H1 (cell line): ENCODE results near the gene LCOR.

Experiments
- JUN ChIP-seq: IDR thresholded peaks from 2 replicates; pipeline ENCODE4 v1.6.1; 2011; ENCODE audit warnings: low read depth, mild to moderate bottlenecking, improper control_type of control experiment, low read length
- KDM1A ChIP-seq: fragments of 200-600, 300-600 bp; sonication (generic); IDR thresholded peaks from 2 replicates; pipeline ENCODE4 v1.7.1; 2016; ENCODE audit warnings: mild to moderate bottlenecking, low read length, borderline replicate concordance
- MAFK ChIP-seq: IDR thresholded peaks from 2 replicates; pipeline ENCODE4 v1.6.1; 2012; ENCODE audit warnings: low read depth, mild to moderate bottlenecking, improper control_type of control experiment, low read length
- POLR2A ChIP-seq, 2 experiments: IDR thresholded peaks; 1 replicate in 1 of 2; 2 replicates in 1 of 2; pipeline ENCODE4 v1.6.1; 2011; ENCODE audit warnings: low read depth in 2 of 2, low read length in 2 of 2, mild to moderate bottlenecking in 2 of 2; ENCODE audit errors: control extremely low read depth in 1 of 2
- TF ChIP-seq, protein P1 (sequence below): IDR thresholded peaks from 2 replicates; pipeline ENCODE4 v1.6.1; 2011; ENCODE audit warnings: low read depth, mild to moderate bottlenecking, low read length; ENCODE audit not compliant: insufficient read depth
- TF ChIP-seq, protein P2 (sequence below), 3 experiments: IDR thresholded peaks; 1 replicate in 2 of 3; 2 replicates in 1 of 3; pipeline versions ENCODE4 v1.5.1 to v1.6.1; 2011; ENCODE audit warnings: low read length in 3 of 3, mild to moderate bottlenecking in 3 of 3, inconsistent platforms in 2 of 3, low read depth in 1 of 3, moderate library complexity in 1 of 3; ENCODE audit not compliant: insufficient read depth in 1 of 3; ENCODE audit errors: control extremely low read depth in 1 of 3

DNA sequence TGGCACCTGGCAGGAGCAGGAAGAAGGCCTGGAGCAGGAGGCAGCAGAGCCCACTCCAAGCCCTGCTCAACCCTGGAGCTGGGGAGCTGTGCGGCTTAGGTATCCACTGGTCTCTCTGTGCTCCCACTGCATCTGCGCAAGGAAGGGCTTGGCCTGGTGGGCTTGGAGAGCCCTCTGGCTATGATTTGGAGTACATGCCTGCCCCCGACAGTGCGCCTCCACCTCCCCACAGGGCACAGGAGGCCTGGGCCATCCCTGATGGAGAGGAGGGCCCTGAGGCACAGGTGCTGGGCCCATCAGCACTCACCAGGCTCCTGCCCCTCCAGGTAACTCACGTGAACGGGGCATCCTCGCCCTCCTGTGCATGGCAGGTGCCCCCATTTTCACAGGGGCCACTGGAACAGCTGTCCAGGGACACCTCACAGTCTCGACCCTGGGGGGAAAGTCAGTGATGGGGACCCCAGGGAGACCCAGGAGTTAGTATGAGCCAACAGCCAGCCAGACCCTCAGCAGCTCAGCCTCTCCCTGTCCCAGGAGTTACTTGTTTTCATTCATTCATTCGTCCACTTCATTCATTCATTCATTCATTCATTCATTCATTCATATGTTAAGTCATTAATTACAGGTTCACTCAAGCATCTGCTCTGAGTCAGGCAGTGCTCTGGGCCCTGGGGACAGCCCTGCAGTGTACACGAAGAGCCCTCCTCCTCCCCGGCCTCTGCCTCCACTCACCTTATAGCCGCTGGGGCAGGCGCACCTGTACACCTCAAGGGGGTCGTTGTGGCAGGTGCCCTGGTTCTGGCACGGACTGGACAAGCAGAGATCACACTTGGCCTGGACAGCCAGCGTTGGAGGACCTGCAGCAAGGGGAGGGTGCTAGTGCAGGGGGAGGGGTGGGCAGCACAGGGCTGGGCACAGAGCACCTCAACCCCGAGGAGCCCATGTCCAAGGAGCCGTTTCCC, 186.4 kb downstream of the LCOR start:
- TF ChIP-seq, protein P1, sequence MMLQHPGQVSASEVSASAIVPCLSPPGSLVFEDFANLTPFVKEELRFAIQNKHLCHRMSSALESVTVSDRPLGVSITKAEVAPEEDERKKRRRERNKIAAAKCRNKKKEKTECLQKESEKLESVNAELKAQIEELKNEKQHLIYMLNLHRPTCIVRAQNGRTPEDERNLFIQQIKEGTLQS, result no peak
- TF ChIP-seq POLR2A (IDR thresholded peaks at IDR 0.05; ENCODE audit: control extremely low read depth in 1 of 2, low read depth in 2 of 2, low read length in 2 of 2) (no peak), JUN (no peak), MAFK (no peak), KDM1A (no peak)
- TF ChIP-seq, protein P2, sequence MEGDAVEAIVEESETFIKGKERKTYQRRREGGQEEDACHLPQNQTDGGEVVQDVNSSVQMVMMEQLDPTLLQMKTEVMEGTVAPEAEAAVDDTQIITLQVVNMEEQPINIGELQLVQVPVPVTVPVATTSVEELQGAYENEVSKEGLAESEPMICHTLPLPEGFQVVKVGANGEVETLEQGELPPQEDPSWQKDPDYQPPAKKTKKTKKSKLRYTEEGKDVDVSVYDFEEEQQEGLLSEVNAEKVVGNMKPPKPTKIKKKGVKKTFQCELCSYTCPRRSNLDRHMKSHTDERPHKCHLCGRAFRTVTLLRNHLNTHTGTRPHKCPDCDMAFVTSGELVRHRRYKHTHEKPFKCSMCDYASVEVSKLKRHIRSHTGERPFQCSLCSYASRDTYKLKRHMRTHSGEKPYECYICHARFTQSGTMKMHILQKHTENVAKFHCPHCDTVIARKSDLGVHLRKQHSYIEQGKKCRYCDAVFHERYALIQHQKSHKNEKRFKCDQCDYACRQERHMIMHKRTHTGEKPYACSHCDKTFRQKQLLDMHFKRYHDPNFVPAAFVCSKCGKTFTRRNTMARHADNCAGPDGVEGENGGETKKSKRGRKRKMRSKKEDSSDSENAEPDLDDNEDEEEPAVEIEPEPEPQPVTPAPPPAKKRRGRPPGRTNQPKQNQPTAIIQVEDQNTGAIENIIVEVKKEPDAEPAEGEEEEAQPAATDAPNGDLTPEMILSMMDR (IDR thresholded peaks at IDR 0.05; ENCODE audit: control extremely low read depth in 1 of 3, insufficient read depth in 1 of 3, low read depth in 1 of 3, low read length in 3 of 3), result no peak
